GM21390 (cell line): Measurements from ENCODE around the gene NSD1.
A peak's percentile ranks its signal among the peaks of the same experiment; 100 is the strongest.

Experiments
- ATAC-seq: cut with Tn5 transposase; IDR thresholded peaks from one replicate; pipeline ENCODE4 v1.9.1; 2021; ENCODE audit not compliant: unreplicated experiment

NSD1 gene, protein sequence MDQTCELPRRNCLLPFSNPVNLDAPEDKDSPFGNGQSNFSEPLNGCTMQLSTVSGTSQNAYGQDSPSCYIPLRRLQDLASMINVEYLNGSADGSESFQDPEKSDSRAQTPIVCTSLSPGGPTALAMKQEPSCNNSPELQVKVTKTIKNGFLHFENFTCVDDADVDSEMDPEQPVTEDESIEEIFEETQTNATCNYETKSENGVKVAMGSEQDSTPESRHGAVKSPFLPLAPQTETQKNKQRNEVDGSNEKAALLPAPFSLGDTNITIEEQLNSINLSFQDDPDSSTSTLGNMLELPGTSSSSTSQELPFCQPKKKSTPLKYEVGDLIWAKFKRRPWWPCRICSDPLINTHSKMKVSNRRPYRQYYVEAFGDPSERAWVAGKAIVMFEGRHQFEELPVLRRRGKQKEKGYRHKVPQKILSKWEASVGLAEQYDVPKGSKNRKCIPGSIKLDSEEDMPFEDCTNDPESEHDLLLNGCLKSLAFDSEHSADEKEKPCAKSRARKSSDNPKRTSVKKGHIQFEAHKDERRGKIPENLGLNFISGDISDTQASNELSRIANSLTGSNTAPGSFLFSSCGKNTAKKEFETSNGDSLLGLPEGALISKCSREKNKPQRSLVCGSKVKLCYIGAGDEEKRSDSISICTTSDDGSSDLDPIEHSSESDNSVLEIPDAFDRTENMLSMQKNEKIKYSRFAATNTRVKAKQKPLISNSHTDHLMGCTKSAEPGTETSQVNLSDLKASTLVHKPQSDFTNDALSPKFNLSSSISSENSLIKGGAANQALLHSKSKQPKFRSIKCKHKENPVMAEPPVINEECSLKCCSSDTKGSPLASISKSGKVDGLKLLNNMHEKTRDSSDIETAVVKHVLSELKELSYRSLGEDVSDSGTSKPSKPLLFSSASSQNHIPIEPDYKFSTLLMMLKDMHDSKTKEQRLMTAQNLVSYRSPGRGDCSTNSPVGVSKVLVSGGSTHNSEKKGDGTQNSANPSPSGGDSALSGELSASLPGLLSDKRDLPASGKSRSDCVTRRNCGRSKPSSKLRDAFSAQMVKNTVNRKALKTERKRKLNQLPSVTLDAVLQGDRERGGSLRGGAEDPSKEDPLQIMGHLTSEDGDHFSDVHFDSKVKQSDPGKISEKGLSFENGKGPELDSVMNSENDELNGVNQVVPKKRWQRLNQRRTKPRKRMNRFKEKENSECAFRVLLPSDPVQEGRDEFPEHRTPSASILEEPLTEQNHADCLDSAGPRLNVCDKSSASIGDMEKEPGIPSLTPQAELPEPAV (N-terminal part only)

DNA sequence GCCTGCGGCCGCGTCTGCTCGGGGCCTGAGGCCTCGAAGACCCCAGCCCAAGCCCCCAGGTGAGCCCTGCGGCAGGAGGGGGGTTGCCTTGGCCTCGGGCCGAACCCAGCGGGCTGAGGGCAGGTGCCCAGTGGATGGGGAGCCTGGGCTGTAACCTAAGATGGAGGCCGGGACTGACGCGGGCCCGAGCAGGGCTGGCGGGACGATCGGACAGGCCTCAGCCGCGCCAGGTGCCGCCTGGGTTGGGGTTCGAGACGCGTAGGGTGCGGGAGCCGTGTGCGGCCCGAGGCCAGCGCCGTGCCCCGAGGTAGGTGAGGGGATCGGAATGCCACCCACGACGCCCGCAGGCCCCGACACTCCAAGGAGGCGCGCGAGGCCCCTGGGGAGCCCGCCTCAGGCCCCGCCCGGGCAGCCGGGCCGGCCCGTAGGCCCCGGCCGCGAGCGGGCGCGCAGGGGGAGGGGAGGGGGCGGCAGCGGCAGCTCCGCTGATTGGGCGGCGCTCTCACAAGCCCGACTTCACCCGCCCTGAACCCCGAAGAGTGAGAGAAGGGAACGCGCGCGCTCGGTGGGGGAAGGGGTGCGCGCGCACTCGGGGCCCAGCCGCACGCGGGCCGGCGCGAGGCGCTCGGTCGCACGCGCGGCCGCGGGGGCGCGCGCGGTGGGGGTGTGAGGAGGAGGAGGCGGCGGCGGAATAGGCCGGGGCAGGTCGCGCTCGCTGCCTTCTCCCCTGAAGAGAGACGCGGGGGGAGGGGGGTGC is at the start of gene NSD1:
TSS of gene NSD1 (plus strand) at position 678 of the 757 bp plus-strand sequence. CDS start 1,331 bp downstream, outside the sequence.
- peak; percentile 58 for ATAC-seq

DNA sequence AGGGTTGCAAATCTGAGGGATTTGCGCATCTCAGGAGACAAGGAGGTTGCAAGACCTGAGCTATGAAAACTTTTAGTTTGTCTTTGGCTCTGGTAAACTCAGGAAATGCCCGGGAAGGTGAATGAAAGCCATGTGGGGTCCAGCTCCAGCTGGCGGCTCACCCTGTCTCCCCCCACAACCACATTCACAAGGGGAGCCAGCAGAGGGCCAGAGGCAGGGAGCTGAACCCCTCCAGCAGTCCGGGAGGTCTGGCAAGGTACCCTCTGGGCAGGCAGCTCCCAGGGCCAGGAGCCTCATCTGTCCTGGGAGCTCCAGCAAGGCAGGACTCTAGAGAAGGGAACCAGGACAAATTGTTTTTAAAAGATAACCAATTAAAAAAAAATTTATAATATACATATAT is 49.4 kb upstream of the NSD1 start:
- no peak for ATAC-seq

DNA sequence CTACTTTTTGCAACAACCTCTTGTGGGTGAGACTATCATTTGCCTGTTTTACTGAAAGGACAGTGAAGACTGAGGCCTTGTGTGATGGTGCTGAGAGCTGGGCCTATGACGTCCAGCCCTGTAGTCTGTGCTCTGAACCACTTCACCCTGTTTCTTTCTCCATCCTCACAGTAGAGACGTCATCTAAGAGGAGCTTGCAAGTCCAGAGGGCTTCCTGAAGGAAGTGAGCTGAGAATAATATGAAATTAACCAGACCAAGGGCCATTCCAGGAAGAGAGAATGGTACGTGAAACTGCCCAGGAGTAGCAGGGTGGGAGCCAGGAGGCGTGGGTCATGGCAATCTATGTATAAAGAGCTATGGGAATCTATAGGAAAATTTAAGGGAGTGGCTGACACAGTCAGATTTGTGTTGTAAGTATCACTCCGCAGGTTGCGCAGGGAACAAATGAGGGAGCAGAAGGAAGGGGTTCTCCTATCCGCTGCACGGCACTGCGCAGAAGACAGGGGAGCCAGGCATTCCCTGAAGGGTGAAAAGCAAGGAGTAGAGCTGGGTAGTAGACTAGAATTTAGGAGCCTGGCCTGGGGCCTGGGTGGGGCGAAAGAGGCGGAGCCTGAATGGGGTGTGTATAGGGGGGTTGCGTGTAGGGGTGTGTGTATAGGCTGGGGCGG is 47.5 kb upstream of the NSD1 start:
- peak; percentile 39 for ATAC-seq

DNA sequence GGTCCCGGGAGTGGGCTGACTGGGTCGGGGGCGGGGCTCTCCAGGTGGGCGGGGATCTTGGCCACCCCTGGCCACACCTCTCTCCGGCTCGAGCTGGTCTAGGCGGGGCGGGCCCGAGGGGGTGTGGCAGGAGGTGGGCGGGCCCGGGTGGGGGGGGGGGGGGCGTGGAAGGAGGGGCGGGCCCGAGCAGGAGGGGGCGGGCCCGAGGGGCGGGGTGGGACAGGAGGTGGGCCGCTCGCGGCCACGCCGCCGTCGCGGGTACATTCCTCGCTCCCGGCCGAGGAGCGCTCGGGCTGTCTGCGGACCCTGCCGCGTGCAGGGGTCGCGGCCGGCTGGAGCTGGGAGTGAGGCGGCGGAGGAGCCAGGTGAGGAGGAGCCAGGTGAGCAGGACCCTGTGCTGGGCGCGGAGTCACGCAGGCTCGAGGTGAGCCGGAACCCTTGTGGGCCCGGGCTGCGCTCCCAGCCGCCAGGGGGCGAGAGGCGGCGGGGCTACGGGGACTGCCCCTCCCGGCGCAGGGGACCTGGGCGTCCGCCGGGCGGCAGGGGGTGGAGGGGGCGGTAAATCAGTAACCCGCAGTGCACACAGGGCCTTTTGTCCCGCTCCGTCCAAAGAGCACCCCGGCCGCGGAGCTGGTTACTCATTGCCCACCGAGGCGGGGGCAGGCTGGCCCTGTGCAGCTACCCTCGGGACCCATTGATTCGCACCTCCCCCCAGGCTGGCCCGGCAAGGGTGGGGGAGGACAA is 46.7 kb upstream of the NSD1 start, which contains the start of gene FGFR4:
TSS of gene FGFR4 (plus strand) at position 262 of the 744 bp plus-strand sequence. CDS start 2,688 bp downstream, outside the sequence.
- ATAC-seq, result peak; percentile 60

DNA sequence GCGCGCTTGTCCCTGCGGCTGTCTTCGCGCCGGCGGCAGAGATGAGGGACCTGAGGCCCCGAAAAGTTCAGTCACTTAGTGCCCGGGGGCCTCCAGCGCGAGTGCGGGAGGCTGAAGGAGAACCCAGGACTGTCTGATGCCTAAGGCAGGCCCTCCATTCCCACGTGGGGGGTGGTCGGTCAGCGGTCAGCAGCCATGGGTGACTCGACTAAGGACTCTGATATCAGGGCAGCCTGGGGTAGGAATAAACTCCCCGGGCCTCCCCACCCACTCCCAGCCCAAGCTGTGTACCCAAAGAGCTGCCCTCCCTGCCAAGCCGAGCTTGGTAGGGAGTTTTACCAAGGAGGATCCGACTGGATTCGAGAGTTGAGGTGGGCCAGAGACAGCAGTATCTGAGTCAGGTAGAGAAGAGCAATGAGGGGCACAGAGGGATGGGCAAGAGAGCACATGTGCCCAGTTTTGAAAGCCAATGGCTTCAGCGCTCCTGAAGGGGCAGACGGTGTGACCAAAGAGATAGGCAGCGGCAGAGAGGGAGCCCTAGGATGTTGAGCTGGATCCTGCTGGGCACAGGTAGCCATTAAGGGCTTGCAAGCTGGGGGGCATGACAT is 46.1 kb upstream of the NSD1 start:
- no peak for ATAC-seq

DNA sequence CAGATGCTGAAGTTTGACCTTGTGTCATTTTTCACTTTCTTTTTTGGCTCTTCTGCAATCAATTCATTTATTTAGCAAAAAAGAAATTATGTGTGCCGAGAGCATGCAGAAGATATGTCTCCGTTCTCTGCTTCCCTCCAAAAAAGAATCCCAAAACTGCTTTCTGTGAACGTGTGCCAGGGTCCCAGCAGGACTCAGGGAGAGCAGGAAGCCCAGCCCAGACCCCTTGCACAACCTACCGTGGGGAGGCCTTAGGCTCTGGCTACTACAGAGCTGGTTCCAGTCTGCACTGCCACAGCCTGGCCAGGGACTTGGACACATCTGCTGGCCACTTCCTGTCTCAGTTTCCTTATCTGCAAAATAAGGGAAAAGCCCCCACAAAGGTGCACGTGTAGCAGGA is 44.4 kb upstream of the NSD1 start:
- no peak for ATAC-seq

DNA sequence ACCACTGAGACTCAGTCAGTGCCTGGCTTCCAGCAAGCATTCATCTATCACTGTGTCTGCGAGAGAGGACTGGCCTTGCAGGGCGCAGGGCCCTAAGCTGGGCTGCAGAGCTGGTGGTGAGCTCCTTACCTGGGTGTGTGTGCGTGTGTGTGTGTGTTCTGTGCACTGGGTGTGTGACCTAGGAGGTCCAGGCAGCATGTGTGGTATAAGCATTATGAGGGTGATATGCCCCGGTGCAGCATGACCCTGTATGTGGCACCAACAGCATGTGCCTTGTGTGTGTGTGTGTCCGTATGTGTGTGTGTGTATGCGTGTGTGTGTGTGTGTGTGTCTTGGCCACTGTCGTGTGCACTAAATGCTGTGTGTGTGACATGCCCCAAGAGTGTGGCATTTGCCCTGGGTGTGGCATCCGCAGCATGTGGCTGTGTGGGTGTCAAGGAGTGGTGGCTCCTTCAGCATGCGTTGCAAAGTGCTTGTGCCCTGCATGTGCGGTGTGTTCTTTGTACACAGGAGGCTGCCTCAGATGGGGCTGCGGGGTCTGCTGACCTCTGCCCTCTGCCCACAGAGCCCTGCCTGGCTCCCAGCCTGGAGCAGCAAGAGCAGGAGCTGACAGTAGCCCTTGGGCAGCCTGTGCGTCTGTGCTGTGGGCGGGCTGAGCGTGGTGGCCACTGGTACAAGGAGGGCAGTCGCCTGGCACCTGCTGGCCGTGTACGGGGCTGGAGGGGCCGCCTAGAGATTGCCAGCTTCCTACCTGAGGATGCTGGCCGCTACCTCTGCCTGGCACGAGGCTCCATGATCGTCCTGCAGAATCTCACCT is 43.5 kb upstream of the NSD1 start:
- ATAC-seq, result no peak

DNA sequence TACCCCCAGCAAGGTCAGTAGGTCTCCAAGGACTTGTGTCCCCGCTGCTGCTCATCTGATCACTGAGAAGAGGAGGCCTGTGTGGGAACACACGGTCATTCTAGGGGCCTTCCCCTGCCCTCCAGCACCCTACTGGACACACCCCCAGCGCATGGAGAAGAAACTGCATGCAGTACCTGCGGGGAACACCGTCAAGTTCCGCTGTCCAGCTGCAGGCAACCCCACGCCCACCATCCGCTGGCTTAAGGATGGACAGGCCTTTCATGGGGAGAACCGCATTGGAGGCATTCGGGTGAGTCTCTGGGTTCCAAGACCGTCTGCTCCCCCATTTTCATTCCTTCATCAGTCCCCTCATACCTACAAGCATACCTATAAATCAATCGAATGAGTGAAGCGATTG is 42.8 kb upstream of the NSD1 start:
- no peak for ATAC-seq

DNA sequence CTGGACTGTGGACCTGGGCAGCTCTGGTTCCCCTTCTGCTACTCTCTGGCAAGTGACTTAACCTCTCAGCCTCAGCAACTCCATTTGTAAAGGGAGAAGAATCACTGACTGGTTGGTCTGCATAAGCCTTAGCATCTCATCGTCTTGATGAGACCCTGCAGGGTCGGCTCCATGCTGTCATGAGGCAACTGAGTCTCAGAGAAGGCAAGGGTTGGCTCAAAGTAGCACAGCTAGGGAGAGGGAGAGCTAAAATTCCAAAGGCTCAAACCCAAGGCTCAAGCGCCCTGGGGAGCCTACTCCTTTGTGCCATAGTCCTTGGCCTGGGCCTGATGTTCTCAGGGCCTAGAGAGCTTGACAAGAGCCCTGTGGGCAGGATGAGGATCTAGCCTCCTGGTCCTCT is 42.3 kb upstream of the NSD1 start:
- ATAC-seq, result no peak

DNA sequence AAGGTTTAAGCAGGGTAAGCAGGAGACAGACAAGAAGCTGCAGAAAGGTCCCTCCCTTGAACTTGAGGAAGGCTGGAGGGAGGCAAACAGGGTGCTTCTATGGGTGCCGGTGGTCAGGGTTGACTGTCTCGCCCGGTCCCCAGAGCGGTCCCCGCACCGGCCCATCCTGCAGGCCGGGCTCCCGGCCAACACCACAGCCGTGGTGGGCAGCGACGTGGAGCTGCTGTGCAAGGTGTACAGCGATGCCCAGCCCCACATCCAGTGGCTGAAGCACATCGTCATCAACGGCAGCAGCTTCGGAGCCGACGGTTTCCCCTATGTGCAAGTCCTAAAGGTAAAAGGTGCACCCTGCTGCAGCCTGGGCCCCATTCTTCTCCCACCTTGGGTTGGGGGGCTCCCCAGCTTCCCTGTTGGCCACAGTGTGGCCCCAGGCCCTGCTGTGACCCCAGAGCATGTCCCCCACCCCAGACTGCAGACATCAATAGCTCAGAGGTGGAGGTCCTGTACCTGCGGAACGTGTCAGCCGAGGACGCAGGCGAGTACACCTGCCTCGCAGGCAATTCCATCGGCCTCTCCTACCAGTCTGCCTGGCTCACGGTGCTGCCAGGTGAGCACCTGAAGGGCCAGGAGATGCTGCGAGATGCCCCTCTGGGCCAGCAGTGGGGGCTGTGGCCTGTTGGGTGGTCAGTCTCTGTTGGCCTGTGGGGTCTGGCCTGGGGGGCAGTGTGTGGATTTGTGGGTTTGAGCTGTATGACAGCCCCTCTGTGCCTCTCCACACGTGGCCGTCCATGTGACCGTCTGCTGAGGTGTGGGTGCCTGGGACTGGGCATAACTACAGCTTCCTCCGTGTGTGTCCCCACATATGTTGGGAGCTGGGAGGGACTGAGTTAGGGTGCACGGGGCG is 41.1 kb upstream of the NSD1 start:
- no peak for ATAC-seq

DNA sequence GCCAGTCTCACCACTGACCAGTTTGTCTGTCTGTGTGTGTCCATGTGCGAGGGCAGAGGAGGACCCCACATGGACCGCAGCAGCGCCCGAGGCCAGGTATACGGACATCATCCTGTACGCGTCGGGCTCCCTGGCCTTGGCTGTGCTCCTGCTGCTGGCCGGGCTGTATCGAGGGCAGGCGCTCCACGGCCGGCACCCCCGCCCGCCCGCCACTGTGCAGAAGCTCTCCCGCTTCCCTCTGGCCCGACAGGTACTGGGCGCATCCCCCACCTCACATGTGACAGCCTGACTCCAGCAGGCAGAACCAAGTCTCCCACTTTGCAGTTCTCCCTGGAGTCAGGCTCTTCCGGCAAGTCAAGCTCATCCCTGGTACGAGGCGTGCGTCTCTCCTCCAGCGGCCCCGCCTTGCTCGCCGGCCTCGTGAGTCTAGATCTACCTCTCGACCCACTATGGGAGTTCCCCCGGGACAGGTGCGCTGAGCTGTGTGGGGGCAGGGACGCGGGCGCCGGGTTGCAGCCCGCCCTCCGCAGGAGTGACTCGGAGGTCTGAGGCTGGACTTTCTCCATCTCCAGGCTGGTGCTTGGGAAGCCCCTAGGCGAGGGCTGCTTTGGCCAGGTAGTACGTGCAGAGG is 40.4 kb upstream of the NSD1 start:
- no peak for ATAC-seq

DNA sequence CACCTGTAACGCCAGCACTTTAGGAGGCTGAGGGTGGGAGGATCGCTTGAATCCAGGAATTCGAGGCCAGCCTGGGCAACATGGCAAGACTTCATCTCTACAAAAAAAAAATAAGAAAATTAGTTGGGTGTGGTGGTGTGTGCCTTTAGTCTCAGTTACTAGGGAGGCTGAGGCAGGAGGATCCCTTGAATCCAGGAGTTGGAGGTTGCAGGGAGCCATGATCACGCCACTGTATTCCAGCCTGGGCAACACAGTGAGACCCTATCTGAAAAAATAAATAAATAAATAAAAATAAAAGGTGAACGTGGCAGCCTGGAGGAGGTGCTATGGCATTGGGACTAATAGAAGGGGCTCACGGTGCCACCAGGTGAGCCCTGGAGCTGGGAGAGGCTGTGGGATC is 39.8 kb upstream of the NSD1 start:
- no peak for ATAC-seq

DNA sequence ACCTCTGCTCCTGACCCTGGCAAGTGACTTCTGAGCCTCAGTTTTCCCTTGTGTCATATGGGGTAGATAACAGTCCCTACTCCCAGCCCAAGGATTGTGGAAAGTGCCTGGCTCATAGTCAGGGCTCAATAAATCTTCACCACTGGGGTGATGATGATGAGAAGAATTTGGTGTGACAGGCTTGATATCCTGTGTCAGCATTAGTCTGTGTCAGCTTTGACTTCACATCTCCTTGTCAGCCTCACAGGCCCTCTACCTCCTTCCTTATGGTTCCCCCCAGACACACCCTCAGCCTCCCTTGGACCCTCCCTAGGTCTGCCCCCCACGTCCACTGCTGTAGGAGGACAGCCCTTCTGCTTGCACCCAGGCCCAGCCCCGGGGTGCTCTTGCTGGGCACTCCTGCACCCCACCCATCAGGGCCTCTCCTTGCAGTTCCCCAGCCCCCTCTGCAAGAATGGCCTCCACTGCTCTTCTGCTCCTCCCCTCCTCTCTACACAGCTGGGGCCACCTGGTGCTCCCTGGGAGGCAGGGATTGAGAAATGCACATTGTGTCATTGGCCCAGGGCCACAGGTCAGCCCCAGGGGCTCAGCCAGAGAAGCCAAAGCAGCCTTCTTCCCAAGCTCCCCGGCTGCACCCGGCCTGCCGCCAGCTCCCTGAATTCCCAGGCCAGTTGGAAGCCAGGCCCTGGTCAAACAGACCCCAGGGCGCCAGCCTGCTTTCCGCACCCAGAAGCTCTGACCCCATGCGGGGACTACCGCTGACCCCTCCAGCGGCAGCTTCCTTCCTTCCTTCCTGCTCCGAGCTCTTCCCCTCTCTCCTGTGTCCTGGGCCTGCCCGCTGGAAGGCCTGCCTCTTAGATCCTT is 39.1 kb upstream of the NSD1 start:
- no peak for ATAC-seq

DNA sequence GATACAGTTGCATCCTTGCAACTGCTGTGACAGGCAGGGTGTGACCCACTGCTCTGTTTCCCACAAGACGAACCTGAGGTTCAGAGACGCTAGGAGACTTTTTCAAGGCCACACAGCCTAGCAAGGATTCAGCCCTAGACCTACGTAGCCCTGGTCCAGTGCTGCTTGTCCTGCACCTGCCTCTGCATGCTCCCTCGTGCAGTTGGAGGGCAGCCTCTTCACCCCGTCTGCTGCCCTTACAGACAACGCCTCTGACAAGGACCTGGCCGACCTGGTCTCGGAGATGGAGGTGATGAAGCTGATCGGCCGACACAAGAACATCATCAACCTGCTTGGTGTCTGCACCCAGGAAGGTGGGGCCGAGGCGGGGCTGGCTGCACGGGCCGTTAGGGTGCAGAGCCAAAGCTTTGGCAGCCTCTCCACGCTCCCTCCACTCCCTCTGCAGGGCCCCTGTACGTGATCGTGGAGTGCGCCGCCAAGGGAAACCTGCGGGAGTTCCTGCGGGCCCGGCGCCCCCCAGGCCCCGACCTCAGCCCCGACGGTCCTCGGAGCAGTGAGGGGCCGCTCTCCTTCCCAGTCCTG is 38.4 kb upstream of the NSD1 start:
- no peak for ATAC-seq
